HAP-1 (cell line): ENCODE data around the gene MTMR4.
A peak's percentile ranks its signal among the peaks of the same experiment; 100 is the strongest.
"Not testable (repeated sequence)": the region's sequence is repeated elsewhere in the genome, so short reads cannot be mapped to it uniquely, and the experiment has no call there.

ENCODE experiments used
- DNase-seq, 2 experiments: peaks; one replicate each; pipeline ENCODE4 v3.0.0-alpha.2; 2016 to 2020; ENCODE audit warnings: low spot score in 2 of 2
- H3K27me3 ChIP-seq: fragments of 250-450 bp; sonication (Bioruptor Pico); 2 replicates; pipeline ENCODE4 v1.5.1; 2020; ENCODE audit warnings: low read depth, mild to moderate bottlenecking, moderate library complexity
- H3K36me3 ChIP-seq: fragments of 250-450 bp; sonication (Bioruptor Pico); replicated peaks from 2 replicates; pipeline ENCODE4 v1.5.1; 2020; ENCODE audit warnings: mild to moderate bottlenecking
- H3K4me1 ChIP-seq: fragments of 250-450 bp; sonication (Bioruptor Pico); 2 replicates; pipeline ENCODE4 v1.5.1; 2020; ENCODE audit warnings: mild to moderate bottlenecking
- H3K4me3 ChIP-seq: fragments of 250-450 bp; sonication (Bioruptor Pico); 2 replicates; pipeline ENCODE4 v1.5.1; 2020; ENCODE audit warnings: mild to moderate bottlenecking, moderate library complexity
- H3K9me3 ChIP-seq: fragments of 250-450 bp; sonication (Bioruptor Pico); 2 replicates; pipeline ENCODE4 v1.5.1; 2020; ENCODE audit warnings: mild to moderate bottlenecking, moderate library complexity
- in situ Hi-C: fragments of 300-500 bp; cut with MboI; formaldehyde crosslinking; loops from 3 replicates; pipeline ENCODE4 v1.14.3; 2020; ENCODE audit warnings: low sequenced_read_pairs, inconsistent platforms, mixed read lengths

MTMR4 gene

GRCh38 chr17:58517378-58517927 is 3.0 kb upstream of the MTMR4 start:
- H3K9me3 ChIP-seq: no peaks in the 10 kb centered on the region
- peaks cover 20% of the 10 kb centered on the region for H3K4me1 ChIP-seq
- H3K36me3 ChIP-seq: no peaks in the 10 kb centered on the region; the same call in 1 of the 2 replicates
- DNase-seq: no peak
- in situ Hi-C loops: no loop called here
- H3K4me3 ChIP-seq: peak overlapping the region; percentile 92
- no peaks in the 10 kb centered on the region for H3K27me3 ChIP-seq

DNA sequence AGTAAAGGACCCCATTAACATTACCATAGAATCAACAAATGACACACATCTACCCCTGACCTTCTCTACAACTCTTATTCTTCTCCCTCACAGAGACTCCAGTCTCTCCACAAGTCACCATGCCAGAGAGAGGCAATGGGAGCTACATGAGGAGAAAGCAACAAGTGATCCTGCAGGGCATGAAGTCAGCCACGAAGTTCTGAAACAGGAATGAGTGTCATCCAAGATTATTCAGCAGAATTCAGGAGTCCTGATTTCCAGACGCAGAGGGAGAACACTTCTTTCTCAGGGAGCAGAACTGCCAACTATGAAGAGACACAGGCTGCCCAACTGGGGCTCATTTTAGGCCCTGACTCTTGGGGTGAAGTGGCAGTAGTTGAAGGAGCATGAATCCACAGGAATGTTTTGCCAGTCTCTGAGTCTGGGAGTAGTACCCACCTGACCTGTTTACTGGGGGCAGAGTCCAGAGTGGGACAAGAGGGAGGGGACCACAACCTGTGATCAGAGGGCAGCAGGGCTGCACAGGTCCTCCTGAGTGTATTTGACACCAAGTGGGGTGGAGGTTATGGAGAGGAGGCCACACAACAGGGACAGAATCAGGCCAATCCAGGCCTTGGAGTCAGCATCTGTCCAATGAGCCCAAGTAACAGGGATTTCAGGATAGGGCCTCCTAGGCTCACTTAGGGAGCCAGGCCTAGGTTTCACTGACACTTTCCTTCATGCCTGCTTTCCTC is 2.4 kb upstream of the MTMR4 start:
- Histone ChIP-seq H3K4me1 (peaks cover 20% of the 10 kb centered on the region), H3K27me3 (no peaks in the 10 kb centered on the region), H3K36me3 (no peaks in the 10 kb centered on the region; the same call in none of the 2 replicates), H3K4me3 (peak overlapping the region; percentile 92), H3K9me3 (no peaks in the 10 kb centered on the region)
- in situ Hi-C loops: no loop called here
- no peak for DNase-seq

DNA sequence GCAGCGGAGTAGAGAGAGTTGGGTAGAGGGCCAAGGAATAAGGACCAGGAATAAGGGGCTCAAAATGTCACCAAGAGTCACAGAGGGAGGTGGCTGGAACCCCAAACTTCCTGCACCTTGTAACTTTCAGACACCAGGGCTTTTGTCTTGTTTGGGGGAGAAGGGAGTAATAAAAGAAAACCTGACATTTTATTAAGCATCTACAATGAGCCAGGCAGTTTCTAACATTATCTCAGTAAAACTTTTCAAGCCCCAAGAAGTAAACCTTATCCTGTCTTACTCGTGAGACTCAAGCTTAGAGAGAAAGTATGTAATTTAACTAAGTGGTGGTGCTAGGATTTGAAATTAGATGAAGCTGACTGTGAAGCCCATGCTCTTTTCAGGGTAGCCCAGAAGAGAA is 848 bp upstream of the MTMR4 start:
- no peak for DNase-seq
- no peaks in the 10 kb centered on the region for H3K27me3 ChIP-seq
- H3K4me1 ChIP-seq: peaks cover 20% of the 10 kb centered on the region
- H3K36me3 ChIP-seq: peaks cover 15% of the 10 kb centered on the region
- in situ Hi-C loops: no loop called here
- H3K9me3 ChIP-seq: no peaks in the 10 kb centered on the region
- H3K4me3 ChIP-seq: no peak overlapping the region

GRCh38 chr17:58514770-58515157 is 326 bp upstream of the MTMR4 start:
- in situ Hi-C loops: no loop called here
- H3K9me3 ChIP-seq: no peaks in the 10 kb centered on the region
- peaks cover 20% of the 10 kb centered on the region for H3K4me1 ChIP-seq
- H3K4me3 ChIP-seq: no peak overlapping the region; the same call in 1 of the 2 replicates
- H3K36me3 ChIP-seq: peaks cover 20% of the 10 kb centered on the region
- no peak for DNase-seq
- H3K27me3 ChIP-seq: no peaks in the 10 kb centered on the region

DNA sequence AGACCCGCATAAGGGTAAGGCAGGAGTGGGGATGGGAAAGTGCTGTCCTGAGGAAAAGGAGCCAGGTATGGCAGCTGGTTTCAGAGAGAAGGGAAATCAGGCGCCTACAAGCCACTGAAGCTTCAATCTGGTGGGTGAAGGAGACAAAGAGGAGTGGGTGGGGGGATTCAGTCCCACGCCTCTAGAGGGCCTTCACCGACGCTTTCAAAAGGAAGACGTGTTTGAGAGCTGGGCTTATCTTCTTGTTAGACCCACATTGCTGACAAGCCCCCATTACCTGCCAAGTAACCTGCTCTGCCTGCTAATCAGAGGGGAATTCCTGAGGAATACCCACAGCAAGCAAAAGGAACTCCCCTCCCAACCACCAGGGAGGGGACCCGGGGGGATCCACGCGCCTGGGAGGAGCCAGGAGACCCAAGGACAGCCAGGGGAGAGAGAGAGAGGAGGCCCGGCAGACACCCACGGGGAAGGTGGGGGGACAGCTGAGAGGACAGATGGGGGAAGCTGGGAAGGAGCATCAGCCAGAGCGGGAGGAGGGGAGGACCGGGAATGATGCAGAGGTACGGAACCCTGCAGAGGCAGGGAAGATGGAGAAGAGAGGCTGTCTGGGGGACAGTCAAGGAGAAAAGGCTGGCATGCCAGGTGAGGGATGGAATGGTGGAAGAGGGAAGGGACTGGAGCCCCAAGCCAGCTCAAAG is 1.0 kb downstream of the MTMR4 start:
- peaks cover 34% of the 10 kb centered on the region for H3K36me3 ChIP-seq
- peak overlapping the region; percentile 61 for H3K4me3 ChIP-seq
- DNase-seq: no peak
- no peaks in the 10 kb centered on the region for H3K27me3 ChIP-seq
- in situ Hi-C loops: no loop called here
- no peaks in the 10 kb centered on the region for H3K9me3 ChIP-seq
- peaks cover 15% of the 10 kb centered on the region for H3K4me1 ChIP-seq

GRCh38 chr17:58510075-58510474 is 4.4 kb downstream of the MTMR4 start:
- Histone ChIP-seq H3K27me3 (no peaks in the 10 kb centered on the region), H3K4me3 (no peak overlapping the region), H3K36me3 (peaks cover 67% of the 10 kb centered on the region), H3K9me3 (no peaks in the 10 kb centered on the region), H3K4me1 (peaks cover 8% of the 10 kb centered on the region)
- DNase-seq: no peak
- in situ Hi-C loops: no loop called here

- Histone ChIP-seq H3K36me3 (peaks cover 83% of the 10 kb centered on the region), H3K4me1 (peaks cover 4% of the 10 kb centered on the region), H3K4me3 (no peak overlapping the region), H3K27me3 (no peaks in the 10 kb centered on the region), H3K9me3 (no peaks in the 10 kb centered on the region)
- in situ Hi-C loops: no loop called here
- DNase-seq: no peak
Measured at GRCh38 chr17:58508341-58509067, 5.9 kb downstream of the MTMR4 start.

DNA sequence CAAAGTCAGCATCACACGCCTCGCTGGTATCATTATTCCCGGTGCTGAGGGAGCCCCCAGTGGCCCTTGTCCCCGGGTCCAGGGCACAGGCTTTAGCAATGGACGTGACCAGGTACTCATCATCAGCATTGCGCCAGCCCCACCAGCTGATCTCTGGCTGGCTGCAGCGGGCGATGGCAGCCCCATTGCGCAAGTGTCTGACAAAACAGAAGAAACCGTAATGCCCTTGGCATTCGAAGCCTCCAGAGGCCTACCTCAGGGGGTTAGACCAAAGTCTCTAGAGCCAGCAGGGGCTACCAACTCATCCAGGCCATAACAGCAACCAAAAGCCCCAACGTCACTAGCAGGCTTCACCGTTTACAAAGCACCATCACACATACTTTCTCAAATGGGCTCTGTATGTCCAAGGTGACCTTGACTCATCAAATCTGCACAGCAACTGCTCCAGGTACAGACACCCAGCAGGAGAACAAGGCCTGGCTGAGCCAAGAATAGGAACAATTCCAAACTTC is 7.3 kb downstream of the MTMR4 start:
- no peaks in the 10 kb centered on the region for H3K9me3 ChIP-seq
- in situ Hi-C loops: no loop called here
- no peak for DNase-seq
- no peaks in the 10 kb centered on the region for H3K4me1 ChIP-seq
- no peaks in the 10 kb centered on the region for H3K27me3 ChIP-seq
- no peak overlapping the region for H3K4me3 ChIP-seq
- H3K36me3 ChIP-seq: peaks cover 94% of the 10 kb centered on the region

- Histone ChIP-seq H3K27me3 (no peaks in the 10 kb centered on the region), H3K4me3 (no peak overlapping the region), H3K9me3 (no peaks in the 10 kb centered on the region), H3K4me1 (no peaks in the 10 kb centered on the region), H3K36me3 (peaks cover 91% of the 10 kb centered on the region)
- DNase-seq: no peak
- in situ Hi-C loops: no loop called here
Measured at GRCh38 chr17:58506354-58507080, 7.9 kb downstream of the MTMR4 start.

GRCh38 chr17:58504826-58505351 is 9.5 kb downstream of the MTMR4 start:
- in situ Hi-C loops: no loop called here
- Histone ChIP-seq H3K36me3 (peaks cover 87% of the 10 kb centered on the region), H3K4me3 (no peak overlapping the region), H3K9me3 (no peaks in the 10 kb centered on the region), H3K27me3 (no peaks in the 10 kb centered on the region), H3K4me1 (no peaks in the 10 kb centered on the region)
- DNase-seq: no peak

DNA sequence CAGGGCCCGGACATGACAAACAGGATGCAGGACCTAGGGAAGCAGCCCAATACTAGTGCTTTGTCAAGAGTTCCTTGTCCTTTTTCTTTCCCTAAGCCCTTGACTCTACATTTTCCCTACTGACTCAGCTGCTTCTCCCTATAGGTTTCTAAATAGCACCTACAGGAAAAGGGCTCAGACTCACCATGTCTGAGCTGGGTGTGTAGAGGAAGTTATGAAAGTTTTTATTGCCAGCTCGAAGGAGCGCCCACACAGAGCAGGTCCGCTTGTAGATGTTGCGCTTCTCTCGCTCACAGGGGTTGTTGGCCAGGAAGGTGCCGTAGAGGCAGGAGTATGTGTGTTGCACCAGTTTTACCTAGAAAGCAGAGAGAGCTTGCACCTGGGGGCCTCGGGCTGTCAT is 10.6 kb downstream of the MTMR4 start:
- in situ Hi-C loops: no loop called here
- H3K4me1 ChIP-seq: no peaks in the 10 kb centered on the region
- no peaks in the 10 kb centered on the region for H3K9me3 ChIP-seq
- no peak for DNase-seq
- H3K36me3 ChIP-seq: peaks cover 78% of the 10 kb centered on the region
- H3K4me3 ChIP-seq: no peak overlapping the region
- H3K27me3 ChIP-seq: no peaks in the 10 kb centered on the region

- H3K4me1 ChIP-seq, DNase-seq, H3K9me3 ChIP-seq, H3K4me3 ChIP-seq, in situ Hi-C loops, H3K27me3 ChIP-seq: not testable (repeated sequence)
- H3K36me3 ChIP-seq: peaks cover 71% of the 10 kb centered on the region
Measured at GRCh38 chr17:58503134-58503533, 11.3 kb downstream of the MTMR4 start.

- in situ Hi-C loops: no loop called here
- no peak for DNase-seq
- Histone ChIP-seq H3K9me3 (no peaks in the 10 kb centered on the region), H3K27me3 (no peaks in the 10 kb centered on the region), H3K4me3 (no peak overlapping the region), H3K36me3 (peaks cover 68% of the 10 kb centered on the region), H3K4me1 (no peaks in the 10 kb centered on the region)
Measured at GRCh38 chr17:58501451-58501850, 13.0 kb downstream of the MTMR4 start.
